ENCODE data around the gene GALNT15. TPM values are rescaled to one million over a fixed set of nuclear protein-coding genes. Genes with fewer than 3 reads are reported as not detected.

GALNT15 gene
- total and polyA plus RNA-seq, 2 donors from 2014 or later, result 5.5 to 39.9 TPM

- no peak for TF ChIP-seq CTCF (IDR thresholded peaks at IDR 0.05; ENCODE audit: borderline replicate concordance, extremely low read depth, insufficient read depth)
- no peak for DNase-seq
- Histone ChIP-seq H3K36me3 (ENCODE audit: control insufficient read depth in 2 of 3, insufficient read depth in 3 of 3, low read length in 3 of 3) (peaks cover 0 to 8% (median 4%) of the 10 kb centered on the region in 3 donors), H3K9ac (ENCODE audit: low read length in 3 of 3) (peak overlapping the region; percentile 84 to 99 (median 92)), H3K9me3 (ENCODE audit: control insufficient read depth in 2 of 3, insufficient read depth in 1 of 3, low read length in 3 of 3) (no peaks in the 10 kb centered on the region), H3K4me1 (ENCODE audit: control insufficient read depth in 2 of 3, insufficient read depth in 2 of 3, low read depth in 1 of 3, low read length in 3 of 3) (peaks cover 0 to 5% (median 3%) of the 10 kb centered on the region in 3 donors), H3K27me3 (ENCODE audit: control insufficient read depth, insufficient read depth, low read length) (no peaks in the 10 kb centered on the region), H3K27ac (ENCODE audit: low read depth in 2 of 2, low read length in 2 of 2) (peak overlapping the region; percentile 62 to 84), H3K4me3 (ENCODE audit: low read length in 3 of 3) (peak overlapping the region; percentile 95 to 99 (median 98))
- FAIRE-seq, result no peak
- intact Hi-C loops (cut with DNase I), result no loop called here
These were observed 89.8 kb downstream of the GALNT15 start for GRCh38 chr3:16264174-16264707.

- TF ChIP-seq CTCF (IDR thresholded peaks at IDR 0.05; ENCODE audit: borderline replicate concordance, extremely low read depth, insufficient read depth), result no peak
- Histone ChIP-seq H3K4me3 (ENCODE audit: low read length in 3 of 3) (peak within 1 kb of the TSS; percentile 95 to 99 (median 99)), H3K9me3 (ENCODE audit: control insufficient read depth in 2 of 3, insufficient read depth in 1 of 3, low read length in 3 of 3) (no peaks in the 10 kb centered on the region), H3K4me1 (ENCODE audit: control insufficient read depth in 2 of 3, insufficient read depth in 2 of 3, low read depth in 1 of 3, low read length in 3 of 3) (peaks cover 0 to 5% (median 3%) of the 10 kb centered on the region in 3 donors), H3K9ac (ENCODE audit: low read length in 3 of 3) (peak within 1 kb of the TSS; percentile 84 to 99 (median 98)), H3K36me3 (ENCODE audit: control insufficient read depth in 2 of 3, insufficient read depth in 3 of 3, low read length in 3 of 3) (peaks cover 0 to 4% (median 3%) of the 10 kb centered on the region in 3 donors), H3K27ac (ENCODE audit: low read depth in 2 of 2, low read length in 2 of 2) (peak within 1 kb of the TSS; percentile 77 to 84), H3K27me3 (ENCODE audit: control insufficient read depth, insufficient read depth, low read length) (no peaks in the 10 kb centered on the region)
- FAIRE-seq, result peak; percentile 94
- DNase-seq, result peak; percentile 99 to 100 (median 100)
- intact Hi-C loops (cut with DNase I), result no loop called here
These were observed 90.4 kb downstream of the GALNT15 start, which contains the start of the genes DPH3 and OXNAD1 for GRCh38 chr3:16264708-16265454. Gene DPH3 (minus strand): TSS chr3:16264943. CDS start chr3:16264876, 67 bp downstream. Gene OXNAD1 (plus strand): TSS chr3:16265212. CDS start chr3:16270953, 5,741 bp downstream.

DNA sequence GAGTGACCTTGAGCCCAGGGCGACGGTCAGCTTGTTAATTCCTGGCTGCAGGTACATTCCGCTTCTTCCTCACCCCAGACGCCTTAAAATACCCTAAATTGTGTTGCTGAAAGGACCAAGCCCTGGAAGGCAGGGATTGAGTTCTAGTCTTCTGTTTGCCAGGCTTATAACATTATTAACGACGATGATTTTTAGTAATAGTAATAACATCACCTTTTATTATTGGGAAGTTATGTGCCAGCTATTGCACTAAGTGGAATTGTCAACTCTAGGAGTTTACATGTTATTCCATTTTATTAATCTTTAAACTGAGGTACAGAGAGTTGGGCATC lies 90.9 kb downstream of the GALNT15 start:
- no peak for DNase-seq
- Histone ChIP-seq H3K9ac (ENCODE audit: low read length in 3 of 3) (peak overlapping the region; percentile 78 to 98 (median 98)), H3K4me1 (ENCODE audit: control insufficient read depth in 2 of 3, insufficient read depth in 2 of 3, low read depth in 1 of 3, low read length in 3 of 3) (peaks cover 0 to 5% (median 3%) of the 10 kb centered on the region in 3 donors), H3K27me3 (ENCODE audit: control insufficient read depth, insufficient read depth, low read length) (no peaks in the 10 kb centered on the region), H3K36me3 (ENCODE audit: control insufficient read depth in 2 of 3, insufficient read depth in 3 of 3, low read length in 3 of 3) (peaks cover 0 to under 1% (median 0%) of the 10 kb centered on the region in 3 donors), H3K9me3 (ENCODE audit: control insufficient read depth in 2 of 3, insufficient read depth in 1 of 3, low read length in 3 of 3) (no peaks in the 10 kb centered on the region), H3K27ac (ENCODE audit: low read depth in 2 of 2, low read length in 2 of 2) (peak overlapping the region; percentile 77 to 84), H3K4me3 (ENCODE audit: low read length in 3 of 3) (peak overlapping the region; percentile 87 to 99 (median 99))
- no peak for FAIRE-seq
- TF ChIP-seq CTCF (IDR thresholded peaks at IDR 0.05; ENCODE audit: borderline replicate concordance, extremely low read depth, insufficient read depth), result no peak
- intact Hi-C loops (cut with DNase I), result no loop called here
